Glomerular visceral epithelial cell (primary cell): Measurements from ENCODE around the gene PRR14.
"Not testable (repeated sequence)": the region's sequence is repeated elsewhere in the genome, so short reads cannot be mapped to it uniquely, and the experiment has no call there.

Experiments used
- DNase-seq: peaks from one replicate; pipeline ENCODE4 v3.0.0-alpha.2; 2016; ENCODE audit errors: extremely low spot score

The PRR14 gene

DNA sequence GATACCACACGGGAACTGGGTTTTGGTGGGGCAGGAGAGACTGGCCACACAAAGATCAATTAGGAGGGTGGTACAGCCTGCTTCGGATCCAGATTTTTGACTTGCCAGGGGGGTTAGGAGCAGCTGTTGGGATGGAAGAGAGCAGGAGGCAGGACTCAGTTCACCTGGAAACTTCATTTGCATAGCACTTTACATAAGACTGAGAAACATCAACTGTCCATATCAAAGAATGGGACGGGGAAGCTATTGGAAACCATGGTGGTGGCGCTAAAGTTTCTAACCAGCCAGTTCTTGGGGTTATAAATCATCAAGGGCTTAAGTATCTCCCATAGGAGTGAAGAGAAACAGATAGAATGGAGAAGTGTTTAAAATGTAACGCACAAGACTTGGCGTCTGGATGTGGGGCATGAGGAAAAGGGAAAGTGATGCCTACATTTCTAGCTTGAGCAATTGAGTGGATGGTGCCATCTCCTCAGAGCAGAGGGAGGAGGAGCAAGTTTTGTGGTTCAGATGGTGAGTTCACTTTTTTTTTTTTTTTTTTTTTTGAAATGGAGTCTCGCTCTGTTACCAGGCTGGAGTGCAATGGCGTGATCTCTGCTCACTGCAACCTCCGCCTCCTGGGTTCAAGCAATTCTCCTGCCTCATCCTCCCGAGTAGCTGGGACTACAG is 41.8 kb downstream of the PRR14 start:
- no peak for DNase-seq

DNA sequence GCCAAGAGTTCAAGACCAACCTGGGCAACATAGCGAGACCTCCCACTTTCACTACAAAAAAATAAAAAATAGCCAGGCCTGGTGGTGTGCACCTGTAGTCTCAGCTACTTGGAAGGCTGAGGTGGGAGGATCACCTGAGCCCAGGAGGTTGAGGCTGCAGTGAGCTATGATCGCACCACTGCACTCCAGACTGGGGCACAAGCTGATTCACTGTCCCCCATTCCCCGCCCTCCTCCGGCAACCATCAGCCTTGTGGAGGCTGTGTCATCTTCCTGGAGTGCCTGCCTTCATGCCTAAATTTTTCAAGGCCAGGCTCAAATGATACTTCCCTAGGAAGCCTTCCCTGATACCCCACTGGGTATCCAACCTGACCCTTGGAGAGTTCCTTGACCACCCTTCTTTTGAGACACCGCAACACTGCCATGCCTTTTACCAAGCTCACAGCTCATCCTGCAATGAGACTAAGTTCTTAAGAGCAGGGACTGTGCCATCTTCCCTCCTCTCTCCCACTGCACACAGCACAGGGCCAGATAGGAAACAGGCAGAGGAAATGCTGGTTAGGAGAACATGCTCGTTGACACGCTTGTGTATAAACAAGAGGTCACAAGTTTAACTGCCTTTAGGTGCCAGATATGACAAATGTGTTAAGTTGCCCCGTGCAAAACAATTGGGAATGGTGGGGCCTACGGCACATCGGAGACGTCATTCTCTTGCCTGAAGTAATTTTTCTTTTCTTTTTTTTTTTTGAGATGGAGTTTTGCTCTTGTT is 44.4 kb downstream of the PRR14 start:
- DNase-seq: no peak

DNA sequence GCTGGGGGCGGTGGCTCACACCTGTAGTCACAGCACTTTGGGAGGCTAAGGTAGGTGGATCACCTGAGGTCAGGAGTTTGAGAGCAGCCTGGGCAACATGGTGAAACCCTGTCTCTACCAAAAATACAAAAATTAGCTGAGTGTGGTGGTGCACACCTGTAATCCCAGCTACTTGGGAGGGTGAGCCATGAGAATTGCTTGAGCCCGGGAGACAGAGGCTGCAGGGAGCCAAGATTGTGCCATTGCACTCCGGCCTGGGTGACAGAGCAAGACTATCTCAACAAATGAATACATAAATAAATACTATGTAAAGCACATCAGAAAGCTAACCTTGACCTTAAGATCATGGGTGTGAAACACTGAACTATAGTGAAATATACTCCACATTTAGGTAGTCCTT is 45.9 kb downstream of the PRR14 start:
- DNase-seq: not testable (repeated sequence)

DNA sequence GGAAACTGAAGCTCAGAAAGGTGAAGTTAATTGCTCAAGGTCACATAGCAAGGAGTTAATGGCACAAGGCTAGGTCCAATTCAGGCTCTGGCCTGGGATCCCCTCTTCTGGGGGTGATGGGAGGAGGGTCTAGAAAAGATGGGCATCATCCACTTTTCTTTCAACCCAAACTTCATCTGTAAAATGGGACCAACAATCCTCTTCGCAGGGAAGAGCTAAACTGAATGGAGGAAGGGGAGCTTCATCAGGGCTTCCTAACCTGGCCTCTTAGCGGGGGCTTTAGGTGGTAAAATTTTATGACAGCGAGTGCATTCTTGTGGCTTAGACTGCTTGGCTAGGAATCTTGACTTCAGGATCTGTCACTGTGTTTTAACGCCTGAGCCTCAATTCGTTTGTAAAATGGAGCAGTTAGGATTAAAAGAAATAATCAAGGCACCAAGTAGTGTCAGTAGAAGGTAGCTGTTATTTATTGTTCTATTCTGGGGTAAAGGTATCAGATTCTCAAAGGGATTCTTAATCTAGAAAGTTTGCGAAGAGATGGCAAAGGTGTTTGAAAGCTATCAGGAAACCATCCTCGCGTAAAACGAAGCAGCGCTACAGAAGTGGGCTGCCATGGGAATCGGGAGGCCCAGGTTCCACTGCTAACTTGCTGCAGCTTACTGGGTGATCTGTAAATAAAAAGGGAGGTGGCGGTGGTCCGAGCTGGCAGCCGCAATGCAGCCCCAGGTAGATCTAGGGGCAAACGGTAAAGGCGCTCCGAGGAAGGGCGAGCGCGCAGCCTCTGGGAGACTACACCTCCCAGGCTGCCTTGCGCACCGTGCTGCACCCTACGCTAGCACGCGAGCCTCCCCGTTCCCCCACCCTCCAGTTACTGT is 46.7 kb downstream of the PRR14 start:
- peak; percentile 36 for DNase-seq

DNA sequence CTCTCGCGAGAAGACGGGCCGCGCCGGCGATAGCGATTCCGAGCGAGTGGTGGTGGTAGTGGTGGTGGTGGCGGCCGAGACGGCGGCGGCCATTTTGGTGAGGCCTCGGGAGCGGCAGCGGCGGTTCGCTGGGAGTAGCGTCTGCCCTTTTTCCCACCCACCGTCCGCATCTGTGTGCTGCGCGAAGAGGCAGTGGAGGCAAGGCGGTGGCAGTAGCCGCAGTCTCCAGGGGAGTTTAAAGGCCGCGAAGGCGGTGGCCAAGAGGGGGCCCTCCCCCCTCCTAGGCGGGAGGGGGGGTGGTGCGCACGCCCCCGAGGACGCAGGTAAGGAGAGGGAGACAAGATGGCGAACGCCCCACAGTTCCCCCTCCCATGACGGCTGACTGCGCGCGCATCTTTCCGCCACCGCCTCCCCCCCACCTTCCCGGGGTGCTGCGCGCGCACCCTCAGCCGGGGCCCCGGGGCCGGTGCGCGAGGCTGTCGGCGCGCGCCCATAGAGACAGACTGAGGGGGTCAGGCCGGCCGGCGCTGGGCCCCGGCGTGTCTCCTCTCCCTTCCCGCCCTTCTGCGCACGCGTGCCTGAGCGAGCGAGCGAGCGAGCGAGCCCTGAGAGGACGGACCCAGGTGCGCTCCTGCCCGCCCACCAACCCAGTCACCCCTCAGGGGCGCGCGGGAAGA is 47.5 kb downstream of the PRR14 start:
- DNase-seq: peak; percentile 96

DNA sequence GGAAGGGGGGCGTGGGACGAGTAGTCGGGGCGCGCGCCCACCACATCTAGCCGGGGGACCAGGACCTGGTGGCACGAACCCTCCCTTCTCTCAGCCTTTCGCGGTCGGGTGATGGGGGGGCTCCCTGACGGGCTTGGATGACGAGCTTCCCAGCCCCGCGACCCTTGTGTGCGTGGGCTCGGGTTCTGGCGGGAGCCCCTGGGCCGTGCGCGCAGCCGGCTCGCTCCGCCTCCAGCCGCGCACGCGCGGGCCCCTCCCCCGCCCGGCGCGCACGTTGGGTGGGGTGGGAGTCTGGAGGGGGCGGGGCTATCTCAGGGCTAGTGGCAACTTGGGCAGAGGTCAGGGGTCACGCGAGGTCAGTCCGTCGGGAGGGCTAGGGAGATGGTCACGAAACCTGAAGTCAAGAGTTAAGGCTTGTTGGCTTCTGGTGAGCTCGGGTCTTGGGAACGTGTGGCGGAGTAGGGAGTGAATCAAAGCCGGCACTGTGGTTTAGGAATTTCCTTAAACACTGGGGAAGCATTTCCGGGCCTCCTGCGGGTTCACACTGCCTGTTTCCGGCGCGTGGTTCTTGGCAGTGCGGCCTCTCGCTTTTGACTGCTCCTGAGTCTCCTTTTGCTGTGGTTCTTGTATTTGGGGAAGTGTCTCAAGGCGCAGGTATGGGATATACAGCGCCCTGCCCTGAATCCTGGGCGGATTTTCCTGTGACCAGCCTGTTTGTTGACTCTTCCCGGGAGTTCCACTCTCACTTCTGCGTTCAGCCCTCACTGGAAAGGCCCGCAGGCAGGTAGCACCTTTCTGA is 48.3 kb downstream of the PRR14 start, which contains the start of gene SRCAP:
Gene SRCAP (plus strand): TSS at position 356 of the 799 bp plus-strand sequence. CDS start 1,654 bp downstream, outside the sequence.
- DNase-seq: peak; percentile 73

DNA sequence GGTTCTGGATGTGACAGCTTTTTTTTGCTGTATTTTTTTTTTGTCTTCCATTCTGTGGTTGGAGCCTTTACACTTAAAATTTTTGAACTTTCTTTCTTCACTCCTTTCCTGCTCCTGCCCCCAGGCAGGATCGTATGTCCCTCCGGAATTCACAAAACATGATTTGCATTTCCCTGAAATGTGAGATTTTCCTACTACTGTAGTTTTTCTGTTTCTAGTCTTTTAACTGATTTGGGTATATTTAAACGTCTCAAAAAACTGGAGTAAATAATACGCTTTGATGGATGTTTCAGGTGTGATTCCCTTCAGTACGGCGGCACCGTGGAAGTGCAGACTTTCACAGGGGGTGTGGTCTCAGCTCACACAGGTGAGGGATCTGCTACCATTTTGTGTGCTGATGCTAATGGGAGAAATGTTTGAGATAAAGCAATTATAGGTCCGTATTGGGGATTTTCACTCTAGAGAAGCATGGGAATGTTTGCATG is 48.9 kb downstream of the PRR14 start:
- DNase-seq: no peak

DNA sequence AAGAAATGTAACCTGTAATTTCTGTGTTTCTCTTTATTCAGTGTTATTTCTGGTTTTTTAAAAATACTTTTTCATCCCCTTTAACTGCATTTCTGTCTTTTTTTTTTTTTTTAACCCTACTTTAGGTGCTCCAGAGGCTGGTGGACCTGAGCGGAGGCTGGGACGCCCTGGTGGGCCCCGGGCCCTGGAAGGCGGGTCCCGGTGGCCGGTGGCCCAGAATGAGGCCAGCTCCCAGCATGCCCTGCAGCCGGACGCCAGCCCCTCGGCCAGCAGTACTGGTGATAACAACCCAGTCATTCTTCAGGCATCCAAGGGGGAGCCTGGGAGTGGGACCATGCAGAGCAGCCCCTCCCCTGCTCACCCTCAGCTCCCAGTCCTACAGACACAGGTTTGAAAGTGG is 49.7 kb downstream of the PRR14 start:
- DNase-seq: no peak

DNA sequence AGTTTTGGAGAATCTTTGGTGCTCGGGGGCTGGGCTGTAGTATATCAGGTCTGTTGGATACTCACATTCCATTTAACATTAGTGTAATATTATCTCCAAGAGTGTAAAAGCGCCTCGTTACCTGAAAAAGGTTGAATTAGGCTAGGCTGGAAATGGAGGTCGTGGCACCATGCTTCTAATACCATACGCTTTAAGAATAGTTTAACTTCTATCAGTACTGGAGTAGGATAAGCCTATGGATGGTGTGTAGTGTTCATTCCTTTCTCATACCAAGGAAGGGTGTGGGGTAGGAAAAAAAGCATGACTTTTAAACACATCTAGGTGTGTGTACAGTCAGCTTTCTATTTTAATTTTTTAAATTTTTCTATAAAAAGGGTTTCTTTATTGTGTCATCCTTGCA is 50.2 kb downstream of the PRR14 start:
- DNase-seq: no peak

DNA sequence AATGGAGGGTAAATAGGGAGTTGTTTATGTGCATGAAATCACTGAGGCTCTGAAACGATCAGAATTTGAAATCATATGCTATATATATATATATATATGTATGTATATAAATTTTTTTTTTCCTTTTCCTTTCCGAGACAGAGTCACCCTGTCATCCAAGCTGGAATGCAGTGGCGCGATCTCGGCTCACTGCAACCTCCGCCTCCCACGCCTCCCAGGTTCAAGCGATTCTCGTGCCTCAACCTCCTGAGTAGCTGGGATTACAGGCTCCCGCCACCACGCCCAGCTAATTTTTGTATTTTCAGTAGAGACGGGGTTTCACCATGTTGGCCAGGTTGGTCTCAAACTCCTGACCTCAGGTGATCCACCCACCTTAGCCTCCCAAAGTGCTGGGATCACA is 52.3 kb downstream of the PRR14 start:
- DNase-seq: not testable (repeated sequence)

DNA sequence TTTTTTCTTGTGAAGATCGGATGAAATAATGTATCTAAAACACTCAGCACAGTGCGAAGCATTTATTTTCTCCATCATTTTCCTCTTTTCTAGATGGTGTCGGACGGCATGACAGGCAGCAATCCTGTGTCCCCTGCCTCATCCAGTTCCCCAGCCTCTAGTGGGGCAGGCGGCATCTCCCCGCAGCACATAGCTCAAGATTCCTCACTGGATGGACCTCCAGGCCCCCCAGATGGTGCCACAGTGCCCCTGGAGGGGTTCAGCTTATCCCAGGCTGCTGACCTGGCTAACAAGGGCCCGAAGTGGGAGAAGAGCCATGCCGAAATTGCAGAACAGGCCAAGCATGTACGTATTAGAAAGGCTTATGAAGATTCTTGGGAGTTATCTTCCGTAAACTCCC is 53.2 kb downstream of the PRR14 start:
- no peak for DNase-seq
